ENCODE measurements around the gene SPATA13.

The SPATA13 gene

DNA sequence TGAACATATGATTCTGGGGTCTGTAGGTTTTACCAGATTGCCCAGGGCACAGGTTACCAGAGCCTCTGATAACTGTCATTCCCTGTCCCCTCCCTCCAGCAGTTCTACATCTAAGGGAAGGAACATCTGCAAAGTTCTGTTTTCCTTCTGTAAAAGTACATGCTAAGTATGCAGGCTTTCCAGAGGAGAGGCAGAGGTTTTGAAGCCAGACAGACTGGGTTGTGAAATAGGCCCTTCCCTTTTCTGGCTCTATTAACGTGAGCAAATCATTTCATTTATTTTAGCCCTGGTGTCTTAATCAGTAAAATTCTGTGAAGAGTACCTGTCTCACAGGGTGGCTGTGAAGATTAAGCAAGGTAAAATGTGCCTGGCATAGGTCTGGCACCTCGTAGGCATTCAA, 82.8 kb downstream of the SPATA13 start:
- no peak for DNase-seq (ENCODE audit: low read depth)
- TF ChIP-seq, protein P1, sequence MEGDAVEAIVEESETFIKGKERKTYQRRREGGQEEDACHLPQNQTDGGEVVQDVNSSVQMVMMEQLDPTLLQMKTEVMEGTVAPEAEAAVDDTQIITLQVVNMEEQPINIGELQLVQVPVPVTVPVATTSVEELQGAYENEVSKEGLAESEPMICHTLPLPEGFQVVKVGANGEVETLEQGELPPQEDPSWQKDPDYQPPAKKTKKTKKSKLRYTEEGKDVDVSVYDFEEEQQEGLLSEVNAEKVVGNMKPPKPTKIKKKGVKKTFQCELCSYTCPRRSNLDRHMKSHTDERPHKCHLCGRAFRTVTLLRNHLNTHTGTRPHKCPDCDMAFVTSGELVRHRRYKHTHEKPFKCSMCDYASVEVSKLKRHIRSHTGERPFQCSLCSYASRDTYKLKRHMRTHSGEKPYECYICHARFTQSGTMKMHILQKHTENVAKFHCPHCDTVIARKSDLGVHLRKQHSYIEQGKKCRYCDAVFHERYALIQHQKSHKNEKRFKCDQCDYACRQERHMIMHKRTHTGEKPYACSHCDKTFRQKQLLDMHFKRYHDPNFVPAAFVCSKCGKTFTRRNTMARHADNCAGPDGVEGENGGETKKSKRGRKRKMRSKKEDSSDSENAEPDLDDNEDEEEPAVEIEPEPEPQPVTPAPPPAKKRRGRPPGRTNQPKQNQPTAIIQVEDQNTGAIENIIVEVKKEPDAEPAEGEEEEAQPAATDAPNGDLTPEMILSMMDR (IDR thresholded peaks at IDR 0.05; ENCODE audit: low read length, missing control alignments): no peak
- H3K4me3 ChIP-seq (replicated peaks; ENCODE audit: low read depth, low read length): no peak overlapping the region

GRCh38 chr13:24244802-24245201, 84.3 kb downstream of the SPATA13 start:
- TF ChIP-seq, protein P1 (IDR thresholded peaks at IDR 0.05; ENCODE audit: low read length, missing control alignments): no peak
- DNase-seq (ENCODE audit: low read depth): no peak
- no peak overlapping the region for H3K4me3 ChIP-seq (replicated peaks; ENCODE audit: low read depth, low read length)

DNA sequence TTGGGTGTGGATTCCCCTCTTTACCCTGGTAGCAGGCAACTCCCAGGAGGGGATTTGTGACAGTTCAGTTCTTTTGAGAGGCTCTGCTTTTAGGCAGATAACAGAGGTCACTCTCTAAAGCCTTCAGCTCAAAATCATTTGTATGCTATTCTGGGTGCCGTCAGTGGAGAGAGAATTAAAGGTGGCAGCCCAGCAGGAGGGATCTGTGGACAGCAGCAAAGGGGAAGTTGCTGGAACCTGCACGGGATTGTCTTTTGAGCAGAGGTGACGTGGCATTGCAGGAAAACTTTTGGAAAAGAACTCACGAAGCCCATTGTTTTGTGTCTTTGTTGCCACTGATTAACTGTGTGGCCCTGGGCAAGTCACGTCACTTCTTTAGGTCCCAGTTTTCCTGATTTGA, 86.5 kb downstream of the SPATA13 start:
- TF ChIP-seq, protein P1 (IDR thresholded peaks at IDR 0.05; ENCODE audit: low read length, missing control alignments): no peak
- DNase-seq (ENCODE audit: low read depth): no peak
- H3K4me3 ChIP-seq (replicated peaks; ENCODE audit: low read depth, low read length): no peak overlapping the region

DNA sequence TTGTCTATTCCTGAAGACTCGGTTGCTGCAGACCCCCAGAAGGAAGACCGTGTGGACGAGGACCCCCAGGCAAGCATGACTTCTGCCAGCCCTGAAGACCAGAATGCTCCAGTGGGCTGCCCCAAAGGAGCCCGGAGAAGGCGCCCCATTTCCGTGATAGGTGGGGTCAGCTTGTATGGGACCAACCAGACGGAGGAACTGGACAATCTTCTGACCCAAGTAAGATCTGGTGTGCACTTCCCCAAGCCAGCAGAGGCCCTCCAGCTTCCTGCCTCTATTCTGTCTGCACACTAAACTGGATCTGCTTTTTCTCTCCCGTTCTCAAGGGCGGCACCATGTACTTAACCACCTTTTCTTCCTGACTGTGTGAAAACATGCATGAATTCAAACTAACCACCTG, 89.1 kb downstream of the SPATA13 start:
- no peak overlapping the region for H3K4me3 ChIP-seq (replicated peaks; ENCODE audit: low read depth, low read length)
- TF ChIP-seq, protein P1 (IDR thresholded peaks at IDR 0.05; ENCODE audit: low read length, missing control alignments): no peak

GRCh38 chr13:24250376-24251057, 90.0 kb downstream of the SPATA13 start:
- DNase-seq (ENCODE audit: low read depth): no peak
- TF ChIP-seq, protein P1 (IDR thresholded peaks at IDR 0.05; ENCODE audit: low read length, missing control alignments): no peak
- H3K4me3 ChIP-seq (replicated peaks; ENCODE audit: low read depth, low read length): no peak overlapping the region

More for the DNA sequence above, 89.1 kb downstream of the SPATA13 start:
- DNase-seq (ENCODE audit: low read depth): no peak

DNA sequence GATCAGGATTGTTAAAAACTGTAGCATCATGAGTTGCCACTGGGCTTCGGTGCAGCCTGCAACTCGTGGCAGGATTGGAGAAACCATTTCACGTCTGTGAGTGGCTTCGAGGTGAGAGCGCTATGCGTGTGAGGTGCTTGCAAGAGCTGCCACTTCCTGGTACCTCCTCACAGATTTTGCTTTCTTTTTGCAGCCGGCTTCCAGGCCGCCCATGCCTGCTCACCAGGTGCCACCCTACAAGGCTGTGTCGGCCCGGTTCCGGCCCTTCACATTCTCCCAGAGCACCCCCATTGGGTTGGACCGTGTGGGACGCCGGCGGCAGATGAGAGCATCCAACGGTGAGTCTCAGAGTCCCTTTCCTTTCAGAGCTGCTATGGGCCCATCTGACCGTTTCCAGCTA, 91.0 kb downstream of the SPATA13 start:
- TF ChIP-seq, protein P1 (IDR thresholded peaks at IDR 0.05; ENCODE audit: low read length, missing control alignments): no peak
- DNase-seq (ENCODE audit: low read depth): no peak
- H3K4me3 ChIP-seq (replicated peaks; ENCODE audit: low read depth, low read length): no peak overlapping the region

GRCh38 chr13:24252136-24252535, 91.6 kb downstream of the SPATA13 start:
- no peak overlapping the region for H3K4me3 ChIP-seq (replicated peaks; ENCODE audit: low read depth, low read length)
- TF ChIP-seq, protein P1 (IDR thresholded peaks at IDR 0.05; ENCODE audit: low read length, missing control alignments): no peak
- DNase-seq (ENCODE audit: low read depth): no peak

All from fibroblast of pulmonary artery (primary cell).